H1 (cell line): ENCODE data around the gene ARHGDIG. TPM values are rescaled to one million over a fixed set of nuclear protein-coding genes. Genes with fewer than 3 reads are reported as not detected.

Experiments used
- CBX8 ChIP-seq: fragments of 300-800, 300-1000 bp; sonication (generic); IDR thresholded peaks from 2 replicates; pipeline ENCODE4 v1.7.1; 2016; ENCODE audit warnings: low read depth, low read length, borderline replicate concordance
- CEBPB ChIP-seq: IDR thresholded peaks from 2 replicates; pipeline ENCODE4 v1.6.1; 2012; ENCODE audit warnings: low read depth, low read length
- EP300 ChIP-seq, 2 experiments: IDR thresholded peaks; 1 replicate in 1 of 2; 2 replicates in 1 of 2; pipeline ENCODE4 v1.6.1; 2011 to 2012; ENCODE audit warnings: low read depth in 2 of 2, low read length in 2 of 2, mild to moderate bottlenecking in 2 of 2, borderline replicate concordance in 1 of 2, inconsistent platforms in 1 of 2, moderate library complexity in 1 of 2
- HDAC6 ChIP-seq: IDR thresholded peaks from one replicate; pipeline ENCODE4 v1.7.1; 2012; ENCODE audit warnings: low read depth, mild to moderate bottlenecking, inconsistent platforms, low read length, moderate library complexity
- KDM1A ChIP-seq: fragments of 200-600, 300-600 bp; sonication (generic); IDR thresholded peaks from 2 replicates; pipeline ENCODE4 v1.7.1; 2016; ENCODE audit warnings: mild to moderate bottlenecking, low read length, borderline replicate concordance
- RBBP5 ChIP-seq: IDR thresholded peaks from 2 replicates; pipeline ENCODE4 v1.7.1; 2012; ENCODE audit warnings: low read depth, mild to moderate bottlenecking, inconsistent platforms, low read length, moderate library complexity, borderline replicate concordance
- TBP ChIP-seq: IDR thresholded peaks from 2 replicates; pipeline ENCODE4 v1.6.1; 2011; ENCODE audit warnings: low read depth, low read length, improper control_type of control experiment
- TEAD4 ChIP-seq: IDR thresholded peaks from 2 replicates; pipeline ENCODE4 v1.6.1; 2012; ENCODE audit warnings: low read depth, low read length, inconsistent platforms, mixed read lengths
- USF2 ChIP-seq: IDR thresholded peaks from 2 replicates; pipeline ENCODE4 v1.6.1; 2011; ENCODE audit warnings: low read length, improper control_type of control experiment
- polyA plus RNA-seq, 7 experiments: library from polyadenylated mRNA; depleted of rRNA in 3 of 7; stranded (reverse) in 5 of 7; unstranded in 2 of 7; fragments of >200 nt in 5 of 7; fragments of 200-250 nt in 2 of 7; gene quantifications; 1 replicate in 5 of 7; 2 replicates in 1 of 7; 4 replicates in 1 of 7; pipeline versions ENCODE4 v1.2.1 to v1.2.3, GENCODE V29; 2011 to 2013; ENCODE audit warnings: missing spikeins in 2 of 7, mixed read lengths in 2 of 7
- total RNA-seq: library from RNA; stranded (reverse); fragmentation: NEBNext Ultra II Directional; extraction: Animal tissue kit (Norgen Biotek cat#: 25700); gene quantifications from 2 replicates; pipeline ENCODE4 v1.2.1, GENCODE V29; 2021

Gene ARHGDIG
- total and polyA plus RNA-seq, 2 of the 8 experiments (the other 6 are each of a cell fraction or from before 2014, with no cell fraction given) = 1.2 to 2.9 TPM

DNA sequence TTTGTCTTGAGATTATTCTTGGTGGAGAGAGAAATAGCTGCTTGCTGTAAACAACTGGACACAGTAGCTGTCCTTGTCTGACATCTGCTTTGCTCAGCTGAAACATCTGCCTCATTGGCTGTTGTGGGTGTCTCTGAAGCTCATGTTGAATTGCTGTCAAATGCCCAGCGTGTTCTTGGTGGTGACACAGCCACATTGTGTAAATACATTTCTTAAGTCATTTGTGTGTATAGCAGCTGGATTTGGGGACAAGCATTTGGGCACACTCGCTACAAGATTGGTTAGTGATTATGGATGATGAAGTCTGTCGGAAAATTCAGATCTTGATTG lies 40.5 kb upstream of the ARHGDIG start (continued):
- TF ChIP-seq CEBPB (no peak), KDM1A (no peak), TBP (no peak), USF2 (no peak), HDAC6 (no peak), RBBP5 (no peak), EP300 (IDR thresholded peaks at IDR 0.05; ENCODE audit: borderline replicate concordance in 1 of 2, low read depth in 2 of 2, low read length in 2 of 2) (no peak), TEAD4 (no peak), CBX8 (no peak)
